Muscle of leg (tissue), 11 donors: ENCODE results near the gene ZBTB20. TPM values are rescaled to one million over a fixed set of nuclear protein-coding genes. Genes with fewer than 3 reads are reported as not detected.

Source experiments
- DNase-seq: peaks from one replicate; pipeline ENCODE4 v3.0.0; 2013
- H3K27ac ChIP-seq: one replicate; pipeline ENCODE4 v1.5.1; 2013; ENCODE audit warnings: mild to moderate bottlenecking, low read length, control low read depth
- H3K27me3 ChIP-seq: one replicate; pipeline ENCODE4 v1.6.1; 2013; ENCODE audit warnings: low read length; ENCODE audit not compliant: control insufficient read depth, insufficient read depth
- H3K36me3 ChIP-seq: one replicate; pipeline ENCODE4 v1.6.1; 2013; ENCODE audit warnings: low read length; ENCODE audit not compliant: control insufficient read depth, insufficient read depth
- H3K4me1 ChIP-seq: one replicate; pipeline ENCODE4 v1.6.1; 2013; ENCODE audit warnings: low read length; ENCODE audit not compliant: control insufficient read depth, insufficient read depth
- H3K4me3 ChIP-seq: one replicate; pipeline ENCODE4 v1.5.1; 2013; ENCODE audit warnings: low read length, control low read depth
- H3K9me3 ChIP-seq: replicated peaks from 2 replicates; pipeline ENCODE4 v1.6.1; 2013; ENCODE audit warnings: low read depth, low read length; ENCODE audit not compliant: control insufficient read depth
- WGBS: methylation state at CpG from one replicate; pipeline ENCODE4 v1.1.5; 2013; ENCODE audit warnings: missing lambda C conversion rate; ENCODE audit not compliant: insufficient coverage; 5-methylcytosine and 5-hydroxymethylcytosine counted together
- polyA plus RNA-seq, 8 donors: library from polyadenylated mRNA; unstranded; fragments of 120-200 nt; gene quantifications; one replicate each; pipeline versions ENCODE4 v1.2.1 to v1.2.3, GENCODE V29; 2013; ENCODE audit warnings: inconsistent platforms in 1 of 8, low replicate concordance in 1 of 8; ENCODE audit not compliant: insufficient read length in 8 of 8, insufficient read depth in 1 of 8
- total RNA-seq: library from RNA; stranded (reverse); fragments of 120-200 nt; gene quantifications from one replicate; pipeline ENCODE4 v1.2.4, GENCODE V29; 2013

ZBTB20 gene
- total and polyA plus RNA-seq, 9 donors: 1.0 to 16.6 (median 2.8) TPM

DNA sequence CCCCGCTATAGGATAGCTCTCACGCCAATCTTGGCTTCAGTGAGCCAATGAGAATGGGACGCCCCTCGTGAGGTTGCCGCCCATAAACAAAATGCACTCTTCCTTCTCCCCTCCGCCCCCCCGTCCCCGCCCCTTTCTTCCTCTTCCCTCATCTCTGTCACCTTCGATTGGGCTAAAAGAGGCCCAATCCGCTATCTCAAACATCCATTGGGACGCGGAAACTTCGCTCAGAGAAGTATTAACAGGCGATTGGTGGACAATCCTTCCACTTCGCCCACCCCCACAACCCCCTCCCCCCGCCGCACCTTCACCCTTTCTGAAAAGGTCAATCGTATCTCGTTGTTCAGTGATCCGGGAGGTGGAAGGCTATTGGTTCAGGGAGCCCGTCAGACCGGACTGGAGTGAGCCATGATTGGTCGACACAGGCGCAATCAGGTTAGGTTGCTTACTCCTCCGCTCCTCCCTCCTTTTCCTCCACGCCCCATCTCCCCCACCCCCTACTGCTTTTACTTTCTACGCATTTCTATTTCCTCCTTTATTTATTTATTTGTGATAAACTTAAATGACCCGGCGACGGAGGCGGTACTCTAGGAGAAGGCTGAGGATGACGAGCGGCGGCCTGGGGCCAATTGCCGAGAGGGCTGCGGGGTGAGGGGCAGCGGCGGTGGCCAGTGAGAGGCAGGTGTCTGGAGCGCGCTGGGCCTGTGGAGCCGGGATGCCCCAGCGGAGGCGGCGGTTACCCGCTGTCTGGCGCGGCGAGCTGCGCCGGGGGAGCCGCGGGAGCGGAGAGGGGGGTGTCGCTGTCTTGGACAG, 447 bp upstream of the ZBTB20 start:
- Histone ChIP-seq H3K4me3 (peak overlapping the region; percentile 89), H3K27ac (peak overlapping the region; percentile 97), H3K9me3 (no peaks in the 10 kb centered on the region), H3K36me3 (no peaks in the 10 kb centered on the region), H3K27me3 (no peaks in the 10 kb centered on the region), H3K4me1 (peaks cover 3% of the 10 kb centered on the region)
- DNase-seq: peak; percentile 100
- under 1% methylated on average over 33 of the region's 54 CpGs for WGBS

- WGBS: 0% methylated on average over 1 of the region's 9 CpGs
- H3K36me3 ChIP-seq: no peaks in the 10 kb centered on the region
- DNase-seq: peak; percentile 89
These were observed 1.1 kb downstream of the ZBTB20 start for GRCh38 chr3:115146032-115146417.

DNA sequence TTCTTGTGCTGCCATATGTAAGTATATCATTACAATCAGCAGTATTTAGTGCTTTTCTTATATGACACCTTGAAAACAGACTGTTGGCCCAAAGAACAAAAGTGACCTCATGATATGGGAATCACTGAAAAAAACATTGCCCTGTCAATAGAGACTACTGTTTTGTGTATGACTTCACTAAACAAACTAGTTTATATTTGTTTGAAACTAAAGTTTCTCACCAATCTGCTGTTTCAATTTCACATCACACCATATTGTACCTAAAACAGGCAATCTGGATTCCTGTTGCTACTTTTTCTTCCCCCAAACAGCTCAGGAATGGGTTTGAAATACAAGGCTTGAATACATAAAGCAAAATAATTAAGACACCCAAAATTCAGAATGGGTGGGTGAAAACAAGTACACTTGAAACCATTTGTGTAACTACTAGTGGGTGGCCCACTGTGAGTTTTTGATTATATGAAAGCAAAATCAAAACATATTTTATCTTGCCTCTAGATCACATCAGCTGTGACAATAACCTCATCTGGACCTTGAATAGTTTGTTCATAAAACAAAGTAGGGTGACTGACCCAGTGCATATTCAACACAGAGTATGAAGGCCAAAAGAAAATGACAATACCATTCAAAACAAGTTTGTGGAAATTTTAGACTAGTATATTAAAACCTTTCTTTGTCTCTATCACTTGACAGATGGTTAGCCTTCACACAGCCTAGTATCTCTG, 5.9 kb downstream of the ZBTB20 start:
- Histone ChIP-seq H3K4me1 (peaks cover 3% of the 10 kb centered on the region), H3K27me3 (no peaks in the 10 kb centered on the region), H3K36me3 (no peaks in the 10 kb centered on the region), H3K4me3 (no peak overlapping the region), H3K9me3 (no peaks in the 10 kb centered on the region), H3K27ac (no peak overlapping the region)
- no peak for DNase-seq

More at GRCh38 chr3:115146032-115146417, 1.1 kb downstream of the ZBTB20 start:
- Histone ChIP-seq H3K27ac (peak overlapping the region; percentile 97), H3K4me1 (peaks cover 3% of the 10 kb centered on the region), H3K4me3 (peak overlapping the region; percentile 89), H3K9me3 (no peaks in the 10 kb centered on the region), H3K27me3 (no peaks in the 10 kb centered on the region)

DNA sequence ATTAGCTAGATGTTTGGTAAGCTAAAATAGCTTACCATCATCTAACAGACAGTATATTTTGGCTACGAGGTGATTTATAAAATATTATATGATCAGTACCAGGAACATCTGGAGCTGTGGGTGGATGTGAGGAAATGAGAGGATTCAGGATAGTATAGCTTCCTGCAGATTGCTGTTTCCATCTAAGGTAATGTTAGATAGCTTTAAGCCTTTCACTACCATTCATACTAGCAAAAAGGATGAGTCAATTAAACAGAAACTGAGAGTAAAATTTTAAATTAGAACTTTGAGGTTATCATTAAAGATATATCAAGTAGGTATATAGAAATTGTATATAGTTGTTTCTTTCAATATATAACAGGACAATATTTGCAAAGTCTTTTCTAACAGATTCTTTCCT, 8.0 kb downstream of the ZBTB20 start:
- Histone ChIP-seq H3K27ac (no peak overlapping the region), H3K36me3 (no peaks in the 10 kb centered on the region), H3K27me3 (no peaks in the 10 kb centered on the region), H3K4me1 (no peaks in the 10 kb centered on the region), H3K4me3 (no peak overlapping the region), H3K9me3 (no peaks in the 10 kb centered on the region)
- no CpG with 5 or more reads among the region's 1 CpG for WGBS
- no peak for DNase-seq

GRCh38 chr3:115134648-115135347, 12.3 kb downstream of the ZBTB20 start:
- H3K9me3 ChIP-seq: no peaks in the 10 kb centered on the region
- H3K4me3 ChIP-seq: no peak overlapping the region
- H3K4me1 ChIP-seq: no peaks in the 10 kb centered on the region
- no peaks in the 10 kb centered on the region for H3K36me3 ChIP-seq
- no peaks in the 10 kb centered on the region for H3K27me3 ChIP-seq
- DNase-seq: no peak
- 84% methylated on average over 4 of the region's 5 CpGs for WGBS
- H3K27ac ChIP-seq: no peak overlapping the region

DNA sequence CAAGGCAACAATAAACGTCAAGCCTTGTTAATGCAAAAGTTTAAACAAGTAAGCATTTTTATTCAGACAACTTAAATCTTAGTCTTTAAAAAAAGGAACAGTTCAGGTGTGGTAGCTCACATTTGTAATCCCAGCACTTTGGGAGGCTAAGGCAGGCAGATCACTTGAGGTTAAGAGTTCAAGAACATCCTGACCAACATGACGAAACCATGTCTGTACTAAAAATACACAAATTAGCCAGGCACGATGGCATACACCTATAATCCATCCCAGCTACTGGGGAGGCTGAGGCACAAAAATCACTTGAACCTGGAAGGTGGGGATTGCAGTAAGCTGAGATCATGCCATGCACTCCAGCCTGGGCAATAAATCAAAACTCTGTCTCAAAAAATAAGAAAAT, 19.9 kb downstream of the ZBTB20 start:
- Histone ChIP-seq H3K27me3 (no peaks in the 10 kb centered on the region), H3K4me1 (no peaks in the 10 kb centered on the region), H3K9me3 (no peaks in the 10 kb centered on the region), H3K36me3 (no peaks in the 10 kb centered on the region), H3K27ac (no peak overlapping the region), H3K4me3 (no peak overlapping the region)
- DNase-seq: no peak
- no CpG with 5 or more reads among the region's 3 CpGs for WGBS

DNA sequence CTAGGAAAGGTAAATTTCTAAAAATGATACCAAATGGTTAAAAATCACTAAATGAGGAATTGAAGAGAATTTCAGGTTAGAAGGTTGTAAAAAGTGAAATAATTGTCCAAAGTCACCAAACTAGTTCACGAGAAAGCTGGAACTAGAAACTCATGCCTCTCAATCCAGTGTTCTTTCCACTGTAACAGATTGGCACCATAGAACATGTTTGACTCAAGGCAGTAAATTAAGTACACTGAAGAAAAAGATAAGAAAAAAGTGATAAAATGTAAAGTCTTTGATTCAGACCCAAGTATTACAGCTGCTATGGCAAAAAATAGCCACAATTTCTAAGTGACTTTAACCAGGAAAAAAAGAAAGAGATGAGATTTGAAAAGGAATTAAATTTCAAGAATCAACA, 26.5 kb downstream of the ZBTB20 start:
- no peaks in the 10 kb centered on the region for H3K27me3 ChIP-seq
- no peak overlapping the region for H3K4me3 ChIP-seq
- DNase-seq: no peak
- H3K4me1 ChIP-seq: no peaks in the 10 kb centered on the region
- no peak overlapping the region for H3K27ac ChIP-seq
- no CpG with 5 or more reads among the region's 1 CpG for WGBS
- no peaks in the 10 kb centered on the region for H3K36me3 ChIP-seq
- H3K9me3 ChIP-seq: no peaks in the 10 kb centered on the region

GRCh38 chr3:115113367-115113766, 33.7 kb downstream of the ZBTB20 start:
- no peaks in the 10 kb centered on the region for H3K27me3 ChIP-seq
- H3K9me3 ChIP-seq: no peaks in the 10 kb centered on the region
- DNase-seq: no peak
- H3K36me3 ChIP-seq: no peaks in the 10 kb centered on the region
- H3K27ac ChIP-seq: no peak overlapping the region
- no peaks in the 10 kb centered on the region for H3K4me1 ChIP-seq
- no CpG with 5 or more reads among the region's 1 CpG for WGBS
- H3K4me3 ChIP-seq: no peak overlapping the region

GRCh38 chr3:115111632-115112031, 35.5 kb downstream of the ZBTB20 start:
- DNase-seq: peak; percentile 13
- WGBS: no CpG with 5 or more reads among the region's 1 CpG
- no peak overlapping the region for H3K27ac ChIP-seq
- no peaks in the 10 kb centered on the region for H3K9me3 ChIP-seq
- no peak overlapping the region for H3K4me3 ChIP-seq
- no peaks in the 10 kb centered on the region for H3K27me3 ChIP-seq
- no peaks in the 10 kb centered on the region for H3K36me3 ChIP-seq
- H3K4me1 ChIP-seq: no peaks in the 10 kb centered on the region

DNA sequence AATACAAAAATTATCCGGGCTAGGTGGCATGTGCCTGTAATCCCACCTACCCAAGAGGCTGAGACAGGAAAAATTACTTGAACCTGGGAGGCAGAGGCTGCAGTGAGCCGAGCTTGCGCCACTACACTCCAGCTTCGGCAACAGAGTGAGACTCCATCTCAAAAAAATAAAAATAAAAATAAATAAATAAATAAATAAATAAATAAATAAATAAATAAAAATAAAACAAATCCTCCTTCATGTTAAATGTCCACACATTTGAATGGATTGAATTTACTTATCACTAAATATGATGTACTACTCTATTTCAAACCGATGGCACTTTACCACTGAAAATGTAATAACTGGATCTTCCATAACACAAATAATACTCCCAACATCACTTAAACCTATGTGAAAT, 36.3 kb downstream of the ZBTB20 start:
- no peaks in the 10 kb centered on the region for H3K27me3 ChIP-seq
- no peaks in the 10 kb centered on the region for H3K36me3 ChIP-seq
- no peak overlapping the region for H3K4me3 ChIP-seq
- DNase-seq: no peak
- 80% methylated on average over 1 of the region's 5 CpGs for WGBS
- no peaks in the 10 kb centered on the region for H3K9me3 ChIP-seq
- H3K27ac ChIP-seq: no peak overlapping the region
- H3K4me1 ChIP-seq: no peaks in the 10 kb centered on the region
